ENCODE measurements around the gene NTRK3.
"Not testable (repeated sequence)": the region's sequence is repeated elsewhere in the genome, so short reads cannot be mapped to it uniquely, and the experiment has no call there.

Gene NTRK3

GRCh38 chr15:88075102-88075501 is 181.4 kb downstream of the NTRK3 start:
- DNase-seq (ENCODE audit: low read depth in 2 of 2): no peak

- no peak for DNase-seq (ENCODE audit: low read depth in 2 of 2)
Measured at GRCh38 chr15:88074386-88074785, 182.2 kb downstream of the NTRK3 start.

- no peak for DNase-seq (ENCODE audit: low read depth in 2 of 2)
Measured at GRCh38 chr15:88073391-88073691, 183.2 kb downstream of the NTRK3 start.

- DNase-seq (ENCODE audit: low read depth in 2 of 2): no peak
Measured at GRCh38 chr15:88072598-88073390, 183.7 kb downstream of the NTRK3 start.

GRCh38 chr15:88072133-88072532 is 184.4 kb downstream of the NTRK3 start:
- not testable (repeated sequence) for DNase-seq (ENCODE audit: low read depth in 2 of 2)

- DNase-seq (ENCODE audit: low read depth in 2 of 2): no peak
Measured at GRCh38 chr15:88071141-88071540, 185.4 kb downstream of the NTRK3 start.

- DNase-seq (ENCODE audit: low read depth in 2 of 2): no peak
Measured at GRCh38 chr15:88069561-88069960, 187.0 kb downstream of the NTRK3 start.

GRCh38 chr15:88067331-88067685 is 189.2 kb downstream of the NTRK3 start:
- no peak for DNase-seq (ENCODE audit: low read depth in 2 of 2)

GRCh38 chr15:88066636-88067330 is 189.8 kb downstream of the NTRK3 start:
- no peak for DNase-seq (ENCODE audit: low read depth in 2 of 2)

GRCh38 chr15:88061452-88061851 is 195.1 kb downstream of the NTRK3 start:
- no peak for DNase-seq (ENCODE audit: low read depth in 2 of 2)

- no peak for DNase-seq (ENCODE audit: low read depth in 2 of 2)
Measured at GRCh38 chr15:88060383-88060782, 196.2 kb downstream of the NTRK3 start.

GRCh38 chr15:88057836-88058235 is 198.7 kb downstream of the NTRK3 start:
- no peak for DNase-seq (ENCODE audit: low read depth in 2 of 2)

GRCh38 chr15:88049506-88049905 is 207.0 kb downstream of the NTRK3 start:
- DNase-seq (ENCODE audit: low read depth in 2 of 2): no peak

- no peak for DNase-seq (ENCODE audit: low read depth in 2 of 2)
Measured at GRCh38 chr15:88048755-88049154, 207.8 kb downstream of the NTRK3 start.

GRCh38 chr15:88048237-88048636 is 208.3 kb downstream of the NTRK3 start:
- DNase-seq (ENCODE audit: low read depth in 2 of 2): no peak

GRCh38 chr15:88046576-88047129 is 209.9 kb downstream of the NTRK3 start:
- no peak for DNase-seq (ENCODE audit: low read depth in 2 of 2)

- DNase-seq (ENCODE audit: low read depth in 2 of 2): no peak
Measured at GRCh38 chr15:88043396-88043795, 213.1 kb downstream of the NTRK3 start.

- no peak for DNase-seq (ENCODE audit: low read depth in 2 of 2)
Measured at GRCh38 chr15:88042047-88042446, 214.5 kb downstream of the NTRK3 start.

GRCh38 chr15:88040516-88040915 is 216.0 kb downstream of the NTRK3 start:
- DNase-seq (ENCODE audit: low read depth in 2 of 2): no peak

GRCh38 chr15:88038261-88038660 is 218.3 kb downstream of the NTRK3 start:
- DNase-seq (ENCODE audit: low read depth in 2 of 2): no peak

- no peak for DNase-seq (ENCODE audit: low read depth in 2 of 2)
Measured at GRCh38 chr15:88036154-88036839, 220.2 kb downstream of the NTRK3 start.

- no peak for DNase-seq (ENCODE audit: low read depth in 2 of 2)
Measured at GRCh38 chr15:88035381-88035780, 221.2 kb downstream of the NTRK3 start.

- not testable (repeated sequence) for DNase-seq (ENCODE audit: low read depth in 2 of 2)
Measured at GRCh38 chr15:88033421-88033820, 223.1 kb downstream of the NTRK3 start.

All from stimulated activated CD8-positive, alpha-beta memory T cell treated with anti-CD3 and anti-CD28 coated beads, Interleukin-7, amount 100 ng/mL, for 1 hour (primary cell).